HG03045 (cell line): ENCODE results near the gene PAPPA.
A peak's percentile ranks its signal among the peaks of the same experiment; 100 is the strongest.

Source experiments
- ATAC-seq: cut with Tn5 transposase; IDR thresholded peaks from one replicate; pipeline ENCODE4 v1.9.1; 2021; ENCODE audit warnings: mild to moderate bottlenecking, moderate library complexity; ENCODE audit not compliant: unreplicated experiment

Gene PAPPA

DNA sequence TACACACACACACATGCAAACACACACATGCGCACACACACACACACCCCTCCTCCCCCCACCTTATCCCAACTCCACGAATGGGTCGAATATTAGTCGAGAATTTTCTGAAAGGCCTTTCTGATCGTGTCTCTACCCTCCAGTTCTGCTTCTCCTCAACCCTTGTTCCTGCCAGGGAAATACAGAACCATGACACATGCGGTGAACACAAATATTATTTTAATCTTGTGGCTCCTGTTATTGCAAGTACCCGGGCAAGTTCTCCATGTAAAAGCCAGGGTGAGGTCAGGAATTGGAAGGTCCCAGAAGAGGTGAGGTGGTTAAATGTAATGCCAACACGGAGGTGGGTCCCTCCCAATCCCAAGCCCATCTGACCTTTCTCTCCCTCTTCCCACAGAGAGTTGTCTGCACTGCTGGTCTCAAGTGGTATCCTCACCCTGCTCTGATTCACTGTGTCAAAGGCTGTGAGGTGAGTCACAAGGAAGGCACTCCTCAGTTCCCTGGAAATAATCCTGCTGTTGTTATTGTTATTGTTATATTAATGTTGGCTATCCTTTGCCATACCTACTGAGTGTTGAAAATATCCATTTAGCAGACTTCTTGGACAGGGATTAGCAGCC, 223.7 kb downstream of the PAPPA start:
- no peak for ATAC-seq

DNA sequence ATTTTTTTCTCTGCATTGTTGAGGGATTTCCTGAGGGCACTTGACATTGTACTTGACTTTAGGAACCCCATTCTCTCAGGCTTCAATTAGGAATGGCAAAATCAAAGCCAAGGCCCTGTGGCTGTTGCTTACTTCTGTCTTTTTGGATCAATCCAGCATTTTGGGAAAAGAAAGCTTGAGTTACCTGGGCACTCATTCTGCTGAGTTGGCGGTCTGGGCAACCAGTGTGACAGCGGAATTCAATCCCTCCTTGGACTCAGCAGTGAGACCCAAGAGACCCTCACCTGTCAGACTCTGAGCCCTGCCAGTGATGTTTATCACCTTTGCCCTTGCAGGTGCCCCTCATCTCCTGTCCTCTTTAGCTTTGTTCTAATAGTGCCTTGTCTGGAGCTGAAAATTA, 225.3 kb downstream of the PAPPA start:
- ATAC-seq = no peak

GRCh38 chr9:116379821-116380220, 226.2 kb downstream of the PAPPA start:
- ATAC-seq = no peak

DNA sequence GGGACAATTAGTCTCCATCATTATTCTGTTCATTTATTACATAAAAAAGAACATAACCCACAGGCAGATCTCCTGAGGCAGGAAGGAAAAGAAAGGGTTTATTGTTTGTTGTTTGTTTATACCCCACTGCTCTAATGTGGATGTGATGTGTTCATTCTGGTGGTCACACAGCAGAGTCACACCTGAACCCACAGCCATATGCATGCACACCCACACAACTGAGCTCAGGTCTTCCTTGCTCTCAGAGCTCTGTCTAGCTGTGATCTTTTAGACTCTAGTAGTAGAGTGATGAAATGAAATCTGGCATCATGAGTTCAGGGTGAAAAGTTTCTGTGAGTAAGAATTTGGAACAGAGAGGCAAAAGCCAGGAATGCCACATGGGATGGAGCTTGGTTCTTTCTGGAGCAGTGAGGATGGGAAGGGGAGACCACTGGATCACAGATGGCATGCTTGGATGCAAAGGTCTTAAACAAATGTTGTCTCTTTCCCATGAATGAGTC, 227.0 kb downstream of the PAPPA start:
- ATAC-seq = no peak

GRCh38 chr9:116381350-116381749, 227.8 kb downstream of the PAPPA start:
- ATAC-seq = no peak

GRCh38 chr9:116382053-116382452, 228.5 kb downstream of the PAPPA start:
- ATAC-seq = no peak

DNA sequence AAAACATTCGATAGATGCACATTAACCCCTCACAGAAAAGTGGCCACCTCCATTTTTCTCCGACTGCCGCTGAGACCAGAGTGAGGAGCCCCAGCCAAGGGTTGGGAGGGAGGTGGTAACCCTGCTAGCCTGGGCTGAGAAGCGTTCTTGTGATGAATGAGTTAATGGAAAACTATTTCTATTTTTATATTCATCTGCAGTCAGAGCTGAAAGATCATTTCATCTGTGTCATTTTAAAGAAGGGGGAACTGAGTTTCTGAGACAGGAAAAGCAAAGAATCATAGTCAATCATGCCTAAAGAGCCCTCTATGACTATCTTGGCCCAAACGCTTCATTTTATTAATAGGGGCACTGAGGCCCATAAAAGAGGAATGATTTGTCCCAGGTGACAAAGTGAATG, 229.5 kb downstream of the PAPPA start:
- no peak for ATAC-seq

DNA sequence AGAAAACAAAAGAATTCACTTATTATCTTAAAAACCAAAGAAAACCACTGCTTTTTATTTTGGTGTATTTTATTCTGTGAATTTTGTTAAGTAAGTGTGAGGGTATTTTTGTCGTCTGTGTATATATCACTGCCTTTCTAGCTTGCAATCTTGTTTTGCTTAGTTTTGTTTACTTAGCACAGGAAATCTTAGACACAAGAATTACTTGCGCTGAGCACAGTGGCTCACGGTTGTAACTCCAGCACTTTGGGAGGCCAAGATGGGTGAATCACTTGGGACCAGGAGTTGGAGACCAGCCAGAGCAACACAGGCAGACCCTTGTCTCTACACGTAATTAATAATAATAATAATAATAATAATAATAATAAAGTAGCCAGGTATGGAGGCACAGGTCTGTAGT, 230.3 kb downstream of the PAPPA start:
- ATAC-seq = no peak

DNA sequence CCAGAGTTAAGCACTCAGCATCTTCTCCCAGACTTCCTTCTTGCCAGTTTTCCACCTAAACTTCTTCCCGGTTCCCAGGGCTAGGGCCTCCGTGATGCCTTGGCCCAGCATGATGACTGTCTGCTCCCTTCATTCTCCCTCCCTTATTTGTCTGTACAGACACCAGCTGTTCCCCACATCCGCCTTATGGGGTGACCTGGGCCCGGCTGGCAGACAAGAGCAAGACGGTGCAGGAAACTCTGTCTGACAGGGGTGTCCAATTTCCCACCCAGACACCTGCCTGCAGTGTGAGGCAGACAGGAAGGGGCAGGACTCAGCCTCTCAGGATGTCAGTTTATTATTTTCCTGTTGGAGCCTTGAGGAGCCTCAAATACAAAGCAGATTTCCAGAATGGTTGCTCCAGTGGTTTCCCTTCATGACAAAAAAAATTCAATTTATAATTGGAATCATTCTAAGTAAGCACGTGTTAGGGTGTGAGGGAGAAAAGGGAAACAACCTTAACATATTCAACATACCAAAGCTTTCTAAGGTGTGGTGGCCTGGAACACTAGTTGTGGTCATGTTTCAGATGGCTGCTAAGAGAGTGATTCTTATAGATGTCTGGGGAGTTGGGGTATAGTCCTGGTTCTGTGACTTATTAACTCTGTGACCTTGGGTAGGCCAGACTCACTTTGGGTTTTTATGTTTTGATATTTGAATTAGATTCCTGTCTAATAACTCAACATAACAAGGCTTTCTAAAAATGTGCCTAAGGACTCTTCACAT, 234.5 kb downstream of the PAPPA start:
- ATAC-seq = no peak

- ATAC-seq = no peak
Measured at GRCh38 chr9:116389541-116390302, 236.1 kb downstream of the PAPPA start.

- ATAC-seq = peak; percentile 58
Measured at GRCh38 chr9:116390303-116391228, 237.0 kb downstream of the PAPPA start.

DNA sequence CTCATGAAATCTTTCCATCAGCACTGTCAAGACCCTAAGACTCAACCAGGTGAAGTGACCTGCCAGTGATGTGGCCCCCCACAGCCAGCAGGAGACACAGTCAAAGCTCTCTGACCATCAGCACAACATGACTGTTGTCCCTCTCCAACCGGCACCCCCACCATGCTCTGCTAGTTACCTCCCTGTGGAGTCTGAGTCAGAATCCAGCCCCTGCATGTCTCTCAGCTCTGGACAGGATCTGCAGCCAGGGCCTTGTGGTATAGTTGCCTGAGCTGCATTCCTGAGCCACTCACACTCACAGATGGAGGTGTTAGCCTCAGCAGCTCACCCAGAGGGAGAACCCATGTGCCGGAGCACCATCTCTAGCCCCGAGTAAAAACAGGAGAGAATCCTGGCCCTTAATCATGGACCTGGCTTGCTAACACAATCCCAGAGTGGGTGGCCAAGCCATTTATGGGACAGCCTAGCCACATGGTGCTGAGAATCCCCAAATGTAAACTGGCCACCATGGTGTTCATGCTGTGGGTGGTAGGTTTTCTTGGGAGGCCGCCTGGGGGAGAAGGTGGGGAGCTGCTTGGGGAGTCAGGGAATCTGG, 237.8 kb downstream of the PAPPA start:
- no peak for ATAC-seq

GRCh38 chr9:116393198-116393597, 239.6 kb downstream of the PAPPA start:
- ATAC-seq = no peak

DNA sequence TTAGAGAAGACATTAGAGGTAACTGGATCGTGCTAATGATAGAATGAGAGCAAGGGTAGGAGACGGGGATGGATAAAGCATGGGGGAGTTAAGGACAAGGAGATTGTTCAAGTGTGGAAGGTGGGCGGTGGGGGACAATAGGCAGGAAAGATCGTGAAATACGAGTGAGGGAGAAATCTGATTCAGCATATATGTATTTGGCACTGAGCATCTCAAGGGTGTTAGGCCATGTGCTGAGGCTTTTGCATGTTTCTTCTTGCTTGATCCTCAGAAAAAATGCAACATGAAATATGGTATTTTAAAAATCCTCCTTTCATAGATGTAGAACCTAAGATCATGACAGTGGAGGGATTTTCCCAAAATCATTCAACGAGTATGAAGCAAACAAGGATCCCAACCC, 240.5 kb downstream of the PAPPA start:
- ATAC-seq = no peak

DNA sequence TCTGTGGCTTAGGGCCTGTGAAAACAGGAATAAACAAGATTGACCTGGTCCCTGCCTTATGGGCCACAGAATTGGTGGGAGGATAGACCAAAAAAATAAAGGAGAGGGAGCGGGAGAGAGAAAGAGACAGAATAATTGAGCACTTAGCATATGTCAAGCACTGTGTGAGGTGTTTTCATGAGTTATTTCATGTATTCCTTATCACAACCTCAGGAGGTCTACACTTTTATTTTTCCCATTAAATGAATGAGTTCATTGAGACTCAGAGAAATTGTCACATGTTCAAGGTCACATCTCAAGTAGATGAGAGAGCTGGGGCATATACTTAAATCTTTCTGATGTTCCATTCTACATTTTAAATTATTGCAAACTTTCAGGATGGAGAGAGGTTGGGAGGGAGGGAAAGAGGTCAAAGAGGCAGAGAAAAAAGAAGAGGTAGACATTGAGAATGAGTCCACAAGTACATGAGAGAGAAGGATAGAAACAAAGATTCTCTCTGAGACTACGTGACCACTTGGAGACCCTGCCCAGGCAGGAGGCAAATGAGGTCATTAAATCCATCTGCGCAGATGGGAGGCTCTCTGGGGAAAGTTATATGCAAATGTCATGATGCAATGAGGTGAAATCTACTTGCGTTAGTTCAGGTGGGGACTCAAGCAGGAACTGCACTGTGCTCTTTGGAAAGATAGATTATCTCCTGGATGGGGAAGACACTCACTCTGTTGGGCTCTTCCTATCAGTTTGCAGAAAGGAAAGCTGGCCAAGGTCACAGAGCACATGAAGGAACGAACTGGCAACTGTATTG, 241.5 kb downstream of the PAPPA start:
- ATAC-seq = no peak

DNA sequence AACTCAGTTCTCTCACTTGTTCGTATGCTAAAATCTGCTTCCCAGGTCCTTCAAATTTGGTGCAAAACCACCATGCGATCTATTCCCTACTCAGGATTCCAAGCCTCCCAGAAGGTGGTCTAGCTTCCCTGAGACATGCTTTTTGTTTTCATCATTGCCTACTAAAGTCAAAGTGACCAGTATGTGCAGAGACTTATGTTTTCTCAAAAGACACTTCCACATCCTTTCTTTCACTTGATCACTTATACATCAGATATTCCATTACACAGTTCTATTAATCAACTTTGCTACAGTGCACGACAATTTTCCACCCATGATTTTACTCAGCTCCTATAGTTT, 242.1 kb downstream of the PAPPA start:
- no peak for ATAC-seq

- no peak for ATAC-seq
Measured at GRCh38 chr9:116403171-116403570, 249.6 kb downstream of the PAPPA start.

- no peak for ATAC-seq
Measured at GRCh38 chr9:116404228-116404627, 250.6 kb downstream of the PAPPA start.

DNA sequence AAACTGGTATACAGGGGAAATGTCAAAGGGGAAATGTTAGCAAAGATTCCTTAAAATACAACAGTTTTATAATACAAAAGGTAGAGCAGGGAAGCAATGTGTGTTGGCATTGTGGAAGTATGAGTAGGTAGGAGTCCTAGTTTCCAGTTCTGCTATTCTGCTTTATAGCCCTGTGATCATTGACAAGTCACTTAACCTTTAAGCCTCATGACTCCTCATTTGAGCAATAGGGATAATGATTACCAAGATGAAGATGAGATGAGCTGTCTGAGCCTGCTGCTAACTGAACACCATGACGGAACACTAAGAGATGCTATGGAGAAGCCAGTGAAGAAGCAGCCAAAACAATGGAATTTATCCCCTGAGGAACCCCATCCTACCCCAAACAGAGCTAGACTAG, 251.7 kb downstream of the PAPPA start:
- ATAC-seq = no peak

GRCh38 chr9:116406469-116406868, 252.9 kb downstream of the PAPPA start:
- ATAC-seq = no peak
